Stimulated activated naive B cell treated with anti-CD40 and anti-IgM and Interleukin-4, amounts not matched to agents 10 μg/mL and 1 μg/mL and 100 μg/mL, for 72 hours (primary cell): ENCODE results near the gene PIK3AP1.

Experiments used
- ATAC-seq, 2 donors: fragments of 150-1000 bp; cut with Tn5 transposase; replicated peaks; 2 replicates each; pipeline ENCODE4 v1.10.0; 2021; ENCODE audit warnings: moderate library complexity in 1 of 2
- DNase-seq: peaks from one replicate; pipeline ENCODE4 v3.0.0; 2021
- H3K27ac Mint-ChIP-seq: one replicate; pipeline ENCODE4 v1.8.0; 2022; ENCODE audit warnings: mild to moderate bottlenecking, mixed read lengths
- H3K27me3 Mint-ChIP-seq, 2 donors: one replicate each; pipeline ENCODE4 v1.8.0; 2022; ENCODE audit warnings: mixed read lengths in 2 of 2
- H3K36me3 Mint-ChIP-seq, 2 donors: one replicate each; pipeline ENCODE4 v1.8.0; 2022; ENCODE audit warnings: mixed read lengths in 2 of 2, mild to moderate bottlenecking in 1 of 2
- H3K4me1 Mint-ChIP-seq, 2 donors: one replicate each; pipeline ENCODE4 v1.8.0; 2022; ENCODE audit warnings: mixed read lengths in 2 of 2, mild to moderate bottlenecking in 1 of 2
- H3K4me3 Mint-ChIP-seq, 2 donors: one replicate each; pipeline ENCODE4 v1.8.0; 2022; ENCODE audit warnings: mild to moderate bottlenecking in 2 of 2, mixed read lengths in 2 of 2, moderate library complexity in 1 of 2
- H3K9me3 Mint-ChIP-seq, 2 donors: one replicate each; pipeline ENCODE4 v1.8.0; 2022; ENCODE audit warnings: mixed read lengths in 2 of 2, mild to moderate bottlenecking in 1 of 2

PIK3AP1 gene

DNA sequence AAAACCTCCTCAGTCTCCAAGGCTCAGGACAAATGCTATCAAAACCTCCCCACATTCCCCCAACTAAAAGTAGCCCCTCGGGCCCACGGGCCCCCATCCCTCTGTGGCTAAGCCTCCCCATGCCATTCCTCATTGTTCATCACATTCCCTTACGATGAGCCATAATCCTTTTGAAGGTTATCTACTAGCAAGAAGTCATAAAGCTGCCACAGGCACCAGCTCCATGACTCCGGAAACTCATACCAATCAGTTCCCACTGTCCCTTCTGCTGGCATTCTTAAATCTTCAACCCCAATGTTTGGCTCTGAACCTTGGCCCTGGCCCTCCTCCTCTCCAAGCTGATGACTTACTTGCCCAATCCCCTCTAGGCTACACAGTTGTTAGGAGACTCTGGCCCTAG, 114.1 kb downstream of the PIK3AP1 start:
- Mint-ChIP-seq H3K4me3 (no peak overlapping the region), H3K4me1 (peaks cover 0 to 7% of the 10 kb centered on the region in 2 donors), H3K9me3 (no peaks in the 10 kb centered on the region), H3K27me3 (no peaks in the 10 kb centered on the region), H3K36me3 (peaks cover 25 to 59% of the 10 kb centered on the region in 2 donors), H3K27ac (peak overlapping the region; percentile 48)
- DNase-seq (no peak), ATAC-seq (no peak)

DNA sequence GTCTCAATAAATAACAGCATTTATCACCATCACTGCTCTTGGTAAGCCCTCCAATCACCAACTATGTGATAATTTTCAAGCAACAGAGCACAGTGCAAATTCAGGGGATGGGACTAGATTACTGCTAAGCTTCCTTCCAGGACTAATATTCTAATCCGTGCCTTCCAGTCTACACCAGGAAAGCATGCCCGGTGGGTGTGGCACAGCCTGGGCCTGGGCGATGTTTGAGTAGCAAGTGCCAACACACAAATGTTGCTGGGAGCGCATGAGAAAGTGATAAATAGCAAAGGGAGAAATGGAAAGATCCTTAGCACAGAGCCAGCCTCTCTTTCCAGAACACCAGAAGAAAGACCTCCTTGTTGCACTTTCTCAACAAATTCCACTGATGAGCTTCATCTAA, 120.0 kb downstream of the PIK3AP1 start:
- no peaks in the 10 kb centered on the region for H3K27me3 Mint-ChIP-seq
- H3K9me3 Mint-ChIP-seq = peaks cover 0 to 6% of the 10 kb centered on the region in 2 donors
- no peak for ATAC-seq
- peaks cover 0 to 7% of the 10 kb centered on the region in 2 donors for H3K4me1 Mint-ChIP-seq
- DNase-seq = no peak
- H3K27ac Mint-ChIP-seq = no peak overlapping the region
- no peak overlapping the region for H3K4me3 Mint-ChIP-seq
- H3K36me3 Mint-ChIP-seq = peaks cover 23 to 45% of the 10 kb centered on the region in 2 donors

DNA sequence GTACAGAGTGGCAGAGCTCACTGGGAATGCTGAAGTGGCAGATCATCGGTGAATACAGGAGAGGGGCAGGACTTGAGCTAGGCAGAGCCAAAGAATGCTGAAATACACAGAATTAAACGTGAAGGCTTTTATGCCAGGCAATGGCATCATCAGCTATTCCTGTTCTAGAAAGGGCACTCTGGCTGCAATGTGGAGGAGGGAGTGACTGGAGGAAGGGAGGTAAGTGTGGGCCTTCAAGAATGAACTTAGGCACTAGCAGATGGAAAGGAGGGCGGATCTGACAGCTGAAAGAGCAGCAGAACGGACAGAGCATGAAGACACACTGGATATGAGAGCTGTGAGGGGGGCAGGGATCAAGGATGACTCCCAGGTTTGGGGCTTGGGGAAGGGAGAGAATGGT, 121.5 kb downstream of the PIK3AP1 start:
- Mint-ChIP-seq H3K27ac (no peak overlapping the region), H3K9me3 (peaks cover 0 to 6% of the 10 kb centered on the region in 2 donors), H3K4me1 (peaks cover 0 to 7% of the 10 kb centered on the region in 2 donors), H3K36me3 (peaks cover 31 to 53% of the 10 kb centered on the region in 2 donors), H3K27me3 (no peaks in the 10 kb centered on the region), H3K4me3 (no peak overlapping the region)
- DNase-seq (no peak), ATAC-seq (no peak)

DNA sequence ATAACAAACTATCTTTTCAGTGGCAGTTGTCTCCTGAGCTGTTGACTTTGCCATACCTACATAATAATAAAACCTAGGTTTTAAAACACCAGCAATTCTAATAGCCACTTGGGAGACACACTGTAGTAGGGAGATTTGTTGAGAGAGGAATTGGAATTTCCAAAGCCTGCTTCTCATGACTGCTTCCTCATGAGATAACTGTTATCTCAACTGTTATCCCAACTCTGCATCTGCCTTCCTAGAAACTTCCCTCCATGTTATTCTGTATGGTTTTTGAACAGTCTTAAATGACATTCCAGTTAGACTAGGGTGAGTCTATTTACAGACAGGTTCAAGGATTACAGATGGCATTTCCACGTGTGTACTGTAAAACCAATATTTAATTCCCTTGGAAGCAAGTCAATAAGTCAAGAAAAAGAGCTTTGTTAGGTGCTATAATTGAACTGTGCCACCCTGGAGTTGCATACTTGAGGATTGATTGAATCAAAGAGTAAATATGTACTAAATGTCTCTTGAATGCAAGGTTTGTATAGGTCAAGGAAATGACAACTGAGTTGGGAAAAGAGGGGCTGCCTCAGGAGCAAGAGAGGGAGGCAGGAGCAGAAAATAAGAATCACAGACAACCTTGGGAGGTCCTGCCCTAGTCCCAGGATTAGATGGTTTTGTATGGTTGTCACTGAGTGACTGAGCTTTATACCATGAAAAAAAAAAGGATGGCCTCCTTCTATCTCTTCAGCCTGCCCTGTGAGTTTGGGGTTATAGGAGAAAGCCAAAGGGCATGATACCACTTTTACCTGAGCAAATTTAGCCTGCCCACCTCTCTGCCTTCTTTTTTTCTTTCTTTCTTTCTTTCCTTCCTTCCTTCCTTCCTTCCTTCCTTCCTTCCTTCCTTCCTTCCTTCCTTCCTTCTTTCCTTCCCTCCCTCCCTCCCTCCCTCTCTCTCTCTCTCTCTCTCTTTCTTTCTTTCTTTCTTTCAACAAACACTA, 123.6 kb downstream of the PIK3AP1 start:
- Mint-ChIP-seq H3K27ac (peak overlapping the region; percentile 52), H3K9me3 (peaks cover 0 to 6% of the 10 kb centered on the region in 2 donors), H3K4me1 (peaks cover 5 to 7% of the 10 kb centered on the region in 2 donors), H3K27me3 (no peaks in the 10 kb centered on the region), H3K36me3 (peaks cover 27 to 41% of the 10 kb centered on the region in 2 donors), H3K4me3 (no peak overlapping the region)
- ATAC-seq (no peak), DNase-seq (no peak)

DNA sequence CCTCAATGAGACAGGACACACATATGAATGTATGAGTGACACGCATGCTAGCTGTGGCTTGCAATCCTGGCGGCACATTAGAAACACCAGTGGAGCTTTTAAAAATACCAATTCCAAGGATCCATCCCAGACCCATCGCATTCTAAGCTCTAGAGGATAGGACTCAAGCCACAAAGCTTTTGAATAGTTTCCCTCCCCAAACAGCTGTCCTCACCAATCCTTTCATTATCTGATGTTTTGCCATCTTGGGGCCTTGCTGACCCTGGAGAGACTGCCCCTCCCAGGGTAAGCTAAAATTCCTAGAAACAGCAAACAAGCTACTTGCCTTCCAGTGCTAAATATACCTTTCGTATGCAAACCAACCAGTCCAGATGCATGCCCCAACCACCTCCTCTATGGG, 124.6 kb downstream of the PIK3AP1 start:
- H3K4me3 Mint-ChIP-seq = no peak overlapping the region
- peak overlapping the region; percentile 52 for H3K27ac Mint-ChIP-seq
- H3K4me1 Mint-ChIP-seq = peaks cover 7 to 12% of the 10 kb centered on the region in 2 donors
- peaks cover 0 to 6% of the 10 kb centered on the region in 2 donors for H3K9me3 Mint-ChIP-seq
- DNase-seq (no peak), ATAC-seq (no peak)
- H3K36me3 Mint-ChIP-seq = peaks cover 27 to 45% of the 10 kb centered on the region in 2 donors
- H3K27me3 Mint-ChIP-seq = no peaks in the 10 kb centered on the region

DNA sequence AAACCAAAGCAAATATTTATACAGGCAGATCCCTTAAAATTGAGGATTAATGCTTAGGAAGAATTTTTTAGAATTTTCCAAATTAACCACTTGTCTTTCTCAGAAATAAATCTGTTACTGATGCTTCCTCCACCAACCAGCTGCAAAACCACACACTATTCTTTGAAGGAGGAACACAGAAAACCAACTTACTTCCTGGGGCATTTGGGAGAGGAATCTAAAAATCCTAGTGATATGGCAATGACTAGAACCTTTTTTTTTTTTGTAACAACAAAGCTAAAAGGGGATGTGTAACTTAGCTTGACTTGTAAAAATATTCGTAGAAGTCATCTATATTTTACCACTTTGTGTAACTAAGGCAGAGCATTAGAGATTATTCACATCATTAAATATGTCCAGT, 128.4 kb downstream of the PIK3AP1 start:
- no peak for DNase-seq
- ATAC-seq = no peak
- Mint-ChIP-seq H3K9me3 (peaks cover 0 to 6% of the 10 kb centered on the region in 2 donors), H3K27ac (no peak overlapping the region), H3K4me1 (peaks cover 7 to 12% of the 10 kb centered on the region in 2 donors), H3K27me3 (no peaks in the 10 kb centered on the region), H3K4me3 (no peak overlapping the region), H3K36me3 (peaks cover 20 to 36% of the 10 kb centered on the region in 2 donors)

DNA sequence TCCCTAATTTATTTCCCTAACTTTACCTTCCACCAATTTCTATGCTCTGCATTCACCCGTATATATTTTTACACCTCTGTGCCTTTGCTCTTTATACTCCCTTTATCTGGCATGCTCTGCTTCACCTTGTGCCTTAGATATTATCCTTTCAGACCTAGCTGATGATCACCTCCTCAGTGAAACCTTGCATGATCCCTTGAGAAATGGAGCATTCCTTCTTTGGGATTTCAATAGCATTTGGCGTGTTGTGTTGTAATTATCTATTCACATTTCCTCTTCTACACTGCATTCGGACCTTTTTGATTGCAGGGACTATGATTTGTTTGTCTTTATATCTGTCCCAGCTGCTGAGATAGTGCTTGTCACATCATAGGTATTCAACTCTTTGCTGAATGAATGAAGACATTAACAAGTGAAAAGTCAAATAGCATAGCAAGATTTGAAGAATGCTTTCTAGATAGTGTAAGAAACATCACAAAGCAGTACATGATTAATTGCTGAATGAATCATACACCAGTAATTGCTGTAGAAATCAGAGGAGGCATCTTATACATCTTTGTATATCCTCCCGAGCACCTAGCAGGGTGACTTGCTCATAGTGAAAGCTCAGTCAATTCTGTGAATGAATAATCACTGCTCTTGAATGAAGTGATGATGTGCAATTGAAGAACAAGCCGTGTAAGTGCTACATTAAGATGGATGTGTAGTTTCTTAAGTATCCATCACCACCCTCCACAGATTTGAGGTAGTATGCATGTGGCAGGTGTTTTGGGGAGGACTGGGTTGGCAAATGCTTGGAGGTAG, 131.5 kb downstream of the PIK3AP1 start:
- peak; percentile 27 to 51 for ATAC-seq
- no peak overlapping the region for H3K4me3 Mint-ChIP-seq

DNA sequence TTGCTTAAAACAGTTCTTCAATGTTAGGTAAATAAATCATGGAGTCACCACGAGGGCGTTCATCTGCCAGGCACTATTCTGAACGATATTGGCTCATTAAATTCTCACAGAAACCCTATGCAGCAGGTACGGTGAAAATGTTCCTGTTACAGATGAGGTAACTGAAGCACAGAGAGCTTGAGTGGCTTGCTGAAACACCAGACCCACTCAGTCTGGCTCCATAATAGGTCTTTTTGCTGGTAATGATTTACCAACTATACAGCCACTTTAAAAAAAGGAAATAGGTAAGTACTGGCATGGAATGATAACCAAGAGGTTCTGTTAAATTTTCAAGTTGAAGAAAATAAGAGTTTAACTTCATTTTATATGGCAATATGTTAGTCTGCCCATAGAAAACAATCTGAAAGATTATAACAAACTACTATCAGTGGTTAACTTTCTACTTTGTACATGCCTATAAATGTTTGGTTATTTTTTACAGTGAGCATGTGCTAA, 132.2 kb downstream of the PIK3AP1 start:
- no peaks in the 10 kb centered on the region for H3K9me3 Mint-ChIP-seq
- peaks cover 16 to 28% of the 10 kb centered on the region in 2 donors for H3K4me1 Mint-ChIP-seq
- no peak overlapping the region for H3K4me3 Mint-ChIP-seq
- DNase-seq (no peak), ATAC-seq (no peak)
- no peak overlapping the region for H3K27ac Mint-ChIP-seq
- no peaks in the 10 kb centered on the region for H3K27me3 Mint-ChIP-seq
- peaks cover 5 to 14% of the 10 kb centered on the region in 2 donors for H3K36me3 Mint-ChIP-seq

More for the DNA sequence above, 131.5 kb downstream of the PIK3AP1 start:
- no peak overlapping the region for H3K27ac Mint-ChIP-seq
- no peaks in the 10 kb centered on the region for H3K9me3 Mint-ChIP-seq
- no peak for DNase-seq
- H3K27me3 Mint-ChIP-seq = no peaks in the 10 kb centered on the region
- peaks cover 5 to 11% of the 10 kb centered on the region in 2 donors for H3K36me3 Mint-ChIP-seq
- H3K4me1 Mint-ChIP-seq = peaks cover 13 to 21% of the 10 kb centered on the region in 2 donors

DNA sequence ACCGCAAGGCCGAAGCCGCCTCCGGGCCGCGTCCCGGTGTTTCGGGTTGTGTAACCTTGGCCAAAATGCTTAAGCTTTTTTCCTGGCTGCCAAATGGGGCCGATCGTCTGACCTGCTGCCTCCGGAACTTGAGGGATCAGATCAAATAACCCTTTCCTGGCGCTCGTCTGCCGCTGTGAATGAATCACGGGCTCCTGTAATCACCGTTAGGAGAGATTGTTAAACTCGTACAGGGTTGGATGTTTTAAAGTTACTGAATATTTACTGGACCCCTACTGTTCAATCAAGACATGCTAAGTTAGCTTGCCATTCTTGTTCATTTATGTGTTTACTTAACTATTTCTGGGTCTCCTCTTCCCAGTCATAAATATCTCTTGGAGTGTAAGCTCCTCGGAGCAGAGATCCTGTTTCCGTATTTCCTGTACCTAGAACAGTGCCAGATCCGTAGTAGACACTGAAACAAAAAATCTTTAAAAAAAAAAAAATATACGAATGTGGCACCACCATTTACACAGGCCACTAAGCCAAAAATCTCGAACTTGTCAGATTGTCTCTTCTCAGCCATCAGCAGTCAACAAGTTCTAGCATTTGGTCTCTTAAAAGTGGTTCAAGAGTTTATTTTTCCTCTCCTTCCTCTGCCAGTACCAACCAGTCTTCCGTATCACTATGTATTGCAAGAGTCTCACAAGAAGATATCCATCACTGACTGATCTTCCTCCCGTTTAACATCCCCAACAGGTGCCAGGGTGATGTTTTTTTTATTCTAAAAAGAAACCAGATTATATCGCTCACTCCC, 132.9 kb downstream of the PIK3AP1 start:
- peaks cover 5 to 11% of the 10 kb centered on the region in 2 donors for H3K36me3 Mint-ChIP-seq
- DNase-seq = no peak
- no peak for ATAC-seq
- no peaks in the 10 kb centered on the region for H3K9me3 Mint-ChIP-seq
- no peak overlapping the region for H3K4me3 Mint-ChIP-seq
- no peak overlapping the region for H3K27ac Mint-ChIP-seq
- H3K27me3 Mint-ChIP-seq = no peaks in the 10 kb centered on the region
- peaks cover 18 to 34% of the 10 kb centered on the region in 2 donors for H3K4me1 Mint-ChIP-seq

DNA sequence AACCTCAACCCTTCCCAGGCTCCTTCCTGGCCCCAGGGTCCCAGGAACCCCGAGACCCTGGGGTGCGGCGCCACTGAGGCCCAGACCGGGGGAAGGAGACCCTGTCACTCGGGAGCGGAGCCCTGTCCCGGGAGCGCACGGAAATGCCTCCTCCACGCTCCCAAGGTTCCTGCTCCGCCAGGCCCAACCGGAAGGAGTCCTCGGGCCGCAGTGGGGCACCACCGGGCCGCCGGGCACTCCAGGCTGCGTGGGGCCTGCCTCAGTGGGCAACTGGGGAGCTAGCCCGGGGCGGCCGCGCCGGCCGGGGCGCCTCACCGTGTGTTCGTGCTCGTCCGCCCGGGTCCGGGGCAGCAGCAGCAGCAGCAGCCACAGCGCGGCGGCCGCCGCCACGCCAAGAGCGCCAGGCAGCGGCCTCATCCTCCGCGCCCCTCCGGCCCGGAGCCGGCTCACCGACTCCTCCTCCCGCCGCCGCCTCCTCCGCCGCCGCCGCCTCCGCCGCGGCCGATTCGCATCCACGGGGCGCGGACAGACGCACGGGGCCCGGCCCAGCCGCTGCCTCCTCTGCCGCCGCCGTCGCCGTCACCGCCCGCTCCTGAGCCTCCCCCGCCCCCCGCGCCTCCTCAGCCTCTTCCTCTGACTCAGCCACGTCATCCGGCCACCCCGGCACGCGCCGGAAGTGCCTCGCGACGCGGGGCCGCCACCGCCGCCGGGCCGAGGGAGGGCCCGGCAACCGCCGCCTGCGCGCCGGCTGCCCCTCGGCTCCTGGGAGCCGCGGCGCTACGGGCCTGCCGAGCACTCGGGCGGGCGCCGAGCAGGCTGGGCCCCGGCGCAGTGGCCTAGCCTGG, 133.7 kb downstream of the PIK3AP1 start, which contains the start of gene TM9SF3:
Gene TM9SF3, minus strand, starts transcription at position 594 of the 845 bp plus-strand sequence. Its CDS starts 177 bp downstream, at position 417.
- Mint-ChIP-seq H3K4me1 (peaks cover 18 to 28% of the 10 kb centered on the region in 2 donors), H3K27me3 (no peaks in the 10 kb centered on the region), H3K27ac (peak within 1 kb of the TSS; percentile 96), H3K9me3 (no peaks in the 10 kb centered on the region), H3K36me3 (peaks cover 5 to 7% of the 10 kb centered on the region in 2 donors), H3K4me3 (peak within 1 kb of the TSS in 1 of 2 donors; percentile 92)
- DNase-seq (peak; percentile 82), ATAC-seq (peak; percentile 86 to 91)

DNA sequence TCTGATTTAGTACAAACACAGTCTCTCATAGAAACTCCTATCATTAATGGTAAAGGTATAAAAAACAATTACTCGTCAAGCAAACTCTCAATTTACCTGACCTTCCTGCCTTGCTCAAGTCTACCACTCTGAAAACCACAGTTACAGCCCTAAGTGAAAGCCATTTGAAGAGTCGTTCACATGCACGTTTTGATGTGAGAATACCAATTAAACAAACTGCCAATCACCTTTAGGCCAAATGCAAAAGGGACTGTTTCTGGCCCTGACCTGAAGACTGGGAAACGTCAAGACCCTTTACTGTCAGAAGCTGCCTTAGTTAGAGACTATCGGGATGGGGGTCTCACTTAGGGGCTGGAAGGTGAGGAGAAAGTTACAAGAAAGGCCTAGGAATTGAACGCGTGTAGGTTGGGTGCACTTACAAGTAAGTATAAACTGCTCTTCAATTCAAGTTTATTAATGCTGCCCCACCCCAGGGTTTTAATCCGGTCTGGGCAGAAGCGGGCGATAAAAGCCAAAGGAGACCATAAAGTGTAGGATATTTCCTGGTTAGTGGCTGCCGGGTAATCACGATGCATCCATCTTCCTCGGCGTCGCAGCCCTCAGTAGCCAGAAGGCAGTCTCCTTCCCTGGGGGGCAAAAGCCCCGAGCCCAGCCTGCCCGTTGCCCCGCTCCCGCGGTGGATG, 134.4 kb downstream of the PIK3AP1 start:
- DNase-seq = no peak
- Mint-ChIP-seq H3K36me3 (peaks cover 3 to 5% of the 10 kb centered on the region in 2 donors), H3K27ac (peak overlapping the region; percentile 96), H3K4me3 (peak overlapping the region in 1 of 2 donors; percentile 92), H3K4me1 (peaks cover 14 to 30% of the 10 kb centered on the region in 2 donors), H3K27me3 (no peaks in the 10 kb centered on the region), H3K9me3 (no peaks in the 10 kb centered on the region)
- peak; percentile 11 to 15 for ATAC-seq

DNA sequence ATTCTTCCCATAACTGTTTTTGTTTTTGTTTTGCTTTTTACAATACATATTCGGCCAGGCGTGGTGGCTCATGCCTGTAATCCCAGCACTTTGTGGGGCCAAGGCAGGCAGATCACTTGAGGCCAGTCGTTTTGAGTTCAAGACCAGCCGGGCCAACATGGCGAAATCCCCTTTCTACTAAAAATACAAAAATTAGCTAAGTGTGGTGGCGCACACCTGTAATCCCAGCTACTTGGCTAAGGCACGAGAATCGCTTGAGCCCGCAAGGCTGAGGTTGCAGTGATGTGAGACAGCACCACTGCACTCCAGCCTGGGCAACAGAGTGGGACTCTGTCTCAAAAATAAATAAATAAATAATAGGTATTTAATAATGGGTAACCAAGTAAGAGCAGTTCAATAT, 135.8 kb downstream of the PIK3AP1 start:
- no peak for ATAC-seq
- Mint-ChIP-seq H3K36me3 (peaks cover 10 to 12% of the 10 kb centered on the region in 2 donors), H3K4me1 (peaks cover 17 to 41% of the 10 kb centered on the region in 2 donors), H3K27ac (peak overlapping the region; percentile 51), H3K27me3 (no peaks in the 10 kb centered on the region), H3K4me3 (no peak overlapping the region), H3K9me3 (peaks cover 0 to 2% of the 10 kb centered on the region in 2 donors)
- DNase-seq = no peak
